Measurements from ENCODE around the gene ZBTB17.

GRCh38 chr1:15943328-15943991 lies 32.4 kb downstream of the ZBTB17 start:
- no peak for TF ChIP-seq CTCF (IDR thresholded peaks at IDR 0.05)
- TF ChIP-seq POLR2A (IDR thresholded peaks at IDR 0.05), result no peak

Measured in prostate gland (tissue), 2 donors.